NCI-H1105 (cell line): ENCODE data around the gene CNTN4.
"Not testable (repeated sequence)": the region's sequence is repeated elsewhere in the genome, so short reads cannot be mapped to it uniquely, and the experiment has no call there.

Experiments used
- DNase-seq: peaks from one replicate; lab custom pipeline; 2025; lab: John Stamatoyannopoulos, UW

Gene CNTN4

GRCh38 chr3:2516762-2517441 is 418.2 kb downstream of the CNTN4 start:
- no peak for DNase-seq

GRCh38 chr3:2517500-2518172 is 419.0 kb downstream of the CNTN4 start:
- no peak for DNase-seq

GRCh38 chr3:2523281-2523836 is 424.7 kb downstream of the CNTN4 start:
- DNase-seq, result no peak

- DNase-seq, result no peak
Measured at GRCh38 chr3:2525968-2526367, 427.3 kb downstream of the CNTN4 start.

- DNase-seq, result no peak
Measured at GRCh38 chr3:2526926-2527325, 428.3 kb downstream of the CNTN4 start.

- not testable (repeated sequence) for DNase-seq
Measured at GRCh38 chr3:2527328-2527727, 428.7 kb downstream of the CNTN4 start.

- DNase-seq, result not testable (repeated sequence)
Measured at GRCh38 chr3:2534767-2535166, 436.1 kb downstream of the CNTN4 start.

GRCh38 chr3:2535206-2535605 is 436.5 kb downstream of the CNTN4 start:
- no peak for DNase-seq

- no peak for DNase-seq
Measured at GRCh38 chr3:2536575-2536974, 437.9 kb downstream of the CNTN4 start.

- DNase-seq, result no peak
Measured at GRCh38 chr3:2540115-2540514, 441.4 kb downstream of the CNTN4 start.

GRCh38 chr3:2543247-2543646 is 444.6 kb downstream of the CNTN4 start:
- no peak for DNase-seq

GRCh38 chr3:2544212-2544611 is 445.5 kb downstream of the CNTN4 start:
- no peak for DNase-seq

GRCh38 chr3:2544718-2545117 is 446.1 kb downstream of the CNTN4 start:
- DNase-seq, result no peak

- DNase-seq, result no peak
Measured at GRCh38 chr3:2547049-2547448, 448.4 kb downstream of the CNTN4 start.

GRCh38 chr3:2554656-2555055 is 456.0 kb downstream of the CNTN4 start:
- no peak for DNase-seq

- DNase-seq, result no peak
Measured at GRCh38 chr3:2558796-2559195, 460.1 kb downstream of the CNTN4 start.

GRCh38 chr3:2567451-2567850 is 468.8 kb downstream of the CNTN4 start:
- DNase-seq, result no peak

GRCh38 chr3:2568156-2568555 is 469.5 kb downstream of the CNTN4 start:
- no peak for DNase-seq

GRCh38 chr3:2568929-2569328 is 470.3 kb downstream of the CNTN4 start:
- DNase-seq, result peak; percentile 45

GRCh38 chr3:2577571-2577970 is 478.9 kb downstream of the CNTN4 start:
- DNase-seq, result no peak

- no peak for DNase-seq
Measured at GRCh38 chr3:2578560-2578959, 479.9 kb downstream of the CNTN4 start.

- peak; percentile 76 for DNase-seq
Measured at GRCh38 chr3:2579206-2579605, 480.5 kb downstream of the CNTN4 start.

- DNase-seq, result no peak
Measured at GRCh38 chr3:2583046-2583445, 484.4 kb downstream of the CNTN4 start.
